Naive B cell (primary cell): Measurements from ENCODE around the gene PMEPA1. TPM values are rescaled to one million over a fixed set of nuclear protein-coding genes. Genes with fewer than 3 reads are reported as not detected.

Source experiments
- ATAC-seq, 2 donors: fragments of 150-1000 bp; cut with Tn5 transposase; 2 replicates each; pipeline ENCODE4 v1.10.0; 2021; ENCODE audit warnings: low read depth in 2 of 2, mild to moderate bottlenecking in 2 of 2, moderate library complexity in 2 of 2
- DNase-seq: peaks from one replicate; pipeline ENCODE4 v3.0.0; 2022
- H3K27ac Mint-ChIP-seq, 6 donors: one replicate each; pipeline ENCODE4 v1.8.0; 2020 to 2022; ENCODE audit warnings: mild to moderate bottlenecking in 6 of 6, mixed read lengths in 6 of 6, moderate library complexity in 5 of 6, inconsistent platforms in 2 of 6
- H3K27me3 Mint-ChIP-seq, 3 donors: one replicate each; pipeline ENCODE4 v1.8.0; 2021 to 2022; ENCODE audit warnings: mixed read lengths in 3 of 3, mild to moderate bottlenecking in 1 of 3
- H3K36me3 Mint-ChIP-seq, 2 donors: one replicate each; pipeline ENCODE4 v1.8.0; 2020 to 2022; ENCODE audit warnings: mixed read lengths in 2 of 2, inconsistent platforms in 1 of 2, mild to moderate bottlenecking in 1 of 2
- H3K4me1 Mint-ChIP-seq, 3 donors: one replicate each; pipeline ENCODE4 v1.8.0; 2020 to 2022; ENCODE audit warnings: mixed read lengths in 3 of 3, inconsistent platforms in 1 of 3, mild to moderate bottlenecking in 1 of 3, moderate library complexity in 1 of 3
- H3K4me3 Mint-ChIP-seq, 8 donors: one replicate each; pipeline ENCODE4 v1.8.0; 2020 to 2022; ENCODE audit warnings: mild to moderate bottlenecking in 8 of 8, mixed read lengths in 8 of 8, moderate library complexity in 8 of 8, inconsistent platforms in 2 of 8
- H3K9me3 Mint-ChIP-seq, 7 donors: one replicate each; pipeline ENCODE4 v1.8.0; 2020 to 2022; ENCODE audit warnings: mixed read lengths in 7 of 7, mild to moderate bottlenecking in 5 of 7, inconsistent platforms in 2 of 7, moderate library complexity in 1 of 7
- polyA plus RNA-seq, 6 donors: library from polyadenylated mRNA; unstranded; fragments of 300-500 nt; fragmentation: Illumina TruSeq; gene quantifications; one replicate each; pipeline ENCODE4 v1.2.3, GENCODE V29; 2021; ENCODE audit warnings: low read depth in 6 of 6

The PMEPA1 gene
- polyA plus RNA-seq, 6 donors from 2014 or later: 7.6 to 18.7 (median 12.5) TPM

- peaks cover 40 to 56% (median 46%) of the 10 kb centered on the region in 3 donors for H3K4me1 Mint-ChIP-seq
- no peaks in the 10 kb centered on the region for H3K27me3 Mint-ChIP-seq
- peak; percentile 22 to 41 for ATAC-seq
- no peak for DNase-seq
- no peaks in the 10 kb centered on the region for H3K9me3 Mint-ChIP-seq
- peak overlapping the region in 2 of 8 donors; percentile 43 to 53 for H3K4me3 Mint-ChIP-seq
- peaks cover 0 to 7% of the 10 kb centered on the region in 2 donors for H3K36me3 Mint-ChIP-seq
- peak overlapping the region; percentile 61 to 92 (median 86) for H3K27ac Mint-ChIP-seq
Measured at GRCh38 chr20:57657535-57658446, 52.0 kb downstream of the PMEPA1 start.

- Mint-ChIP-seq H3K27me3 (no peaks in the 10 kb centered on the region), H3K4me1 (peaks cover 38 to 49% (median 44%) of the 10 kb centered on the region in 3 donors), H3K9me3 (no peaks in the 10 kb centered on the region), H3K36me3 (peaks cover 0 to 7% of the 10 kb centered on the region in 2 donors), H3K4me3 (no peak overlapping the region), H3K27ac (peak overlapping the region in 3 of 6 donors; percentile 5 to 65 (median 61))
- ATAC-seq (no peak), DNase-seq (no peak)
Measured at GRCh38 chr20:57656821-57657534, 52.8 kb downstream of the PMEPA1 start.

- Mint-ChIP-seq H3K9me3 (no peaks in the 10 kb centered on the region), H3K27me3 (no peaks in the 10 kb centered on the region), H3K27ac (peak overlapping the region in 4 of 6 donors; percentile 5 to 65 (median 54)), H3K4me1 (peaks cover 34 to 43% (median 41%) of the 10 kb centered on the region in 3 donors), H3K4me3 (no peak overlapping the region), H3K36me3 (peaks cover 0 to 7% of the 10 kb centered on the region in 2 donors)
- no peak for DNase-seq
- ATAC-seq: no peak
Measured at GRCh38 chr20:57656252-57656820, 53.5 kb downstream of the PMEPA1 start.

GRCh38 chr20:57655809-57656155, 54.0 kb downstream of the PMEPA1 start:
- peak overlapping the region in 5 of 6 donors; percentile 25 to 90 (median 61) for H3K27ac Mint-ChIP-seq
- no peak overlapping the region for H3K4me3 Mint-ChIP-seq
- ATAC-seq (no peak), DNase-seq (no peak)
- H3K27me3 Mint-ChIP-seq: no peaks in the 10 kb centered on the region
- peaks cover under 1 to 9% of the 10 kb centered on the region in 2 donors for H3K36me3 Mint-ChIP-seq
- no peaks in the 10 kb centered on the region for H3K9me3 Mint-ChIP-seq
- peaks cover 32 to 41% (median 39%) of the 10 kb centered on the region in 3 donors for H3K4me1 Mint-ChIP-seq

- Mint-ChIP-seq H3K27me3 (no peaks in the 10 kb centered on the region), H3K27ac (peak overlapping the region in 5 of 6 donors; percentile 61 to 91 (median 79)), H3K4me3 (peak overlapping the region in 2 of 8 donors; percentile 9 to 55), H3K36me3 (peaks cover 6 to 15% of the 10 kb centered on the region in 2 donors), H3K9me3 (no peaks in the 10 kb centered on the region), H3K4me1 (peaks cover 30 to 35% (median 33%) of the 10 kb centered on the region in 3 donors)
- no peak for ATAC-seq
- no peak for DNase-seq
Measured at GRCh38 chr20:57654998-57655808, 54.6 kb downstream of the PMEPA1 start.

GRCh38 chr20:57654363-57654997, 55.3 kb downstream of the PMEPA1 start:
- H3K27ac Mint-ChIP-seq: peak overlapping the region; percentile 61 to 96 (median 88)
- ATAC-seq: peak; percentile 85 to 91

GRCh38 chr20:57653910-57654309, 55.9 kb downstream of the PMEPA1 start:
- no peak for ATAC-seq
- Mint-ChIP-seq H3K9me3 (no peaks in the 10 kb centered on the region), H3K27me3 (no peaks in the 10 kb centered on the region), H3K4me1 (peaks cover 24 to 28% (median 26%) of the 10 kb centered on the region in 3 donors), H3K36me3 (peaks cover 8 to 21% of the 10 kb centered on the region in 2 donors), H3K4me3 (no peak overlapping the region), H3K27ac (peak overlapping the region in 3 of 6 donors; percentile 60 to 88 (median 61))
- no peak for DNase-seq

More at GRCh38 chr20:57654363-57654997, 55.3 kb downstream of the PMEPA1 start:
- H3K27me3 Mint-ChIP-seq: no peaks in the 10 kb centered on the region
- H3K4me1 Mint-ChIP-seq: peaks cover 28 to 33% (median 32%) of the 10 kb centered on the region in 3 donors
- H3K9me3 Mint-ChIP-seq: no peaks in the 10 kb centered on the region
- H3K4me3 Mint-ChIP-seq: no peak overlapping the region
- peak; percentile 68 for DNase-seq
- H3K36me3 Mint-ChIP-seq: peaks cover 8 to 21% of the 10 kb centered on the region in 2 donors

- Mint-ChIP-seq H3K4me1 (peaks cover 21 to 25% (median 23%) of the 10 kb centered on the region in 3 donors), H3K27me3 (no peaks in the 10 kb centered on the region), H3K27ac (peak overlapping the region in 2 of 6 donors; percentile 60 to 61), H3K36me3 (peaks cover 8 to 21% of the 10 kb centered on the region in 2 donors), H3K4me3 (no peak overlapping the region), H3K9me3 (no peaks in the 10 kb centered on the region)
- DNase-seq (no peak), ATAC-seq (no peak)
Measured at GRCh38 chr20:57653546-57653900, 56.3 kb downstream of the PMEPA1 start.

- no peaks in the 10 kb centered on the region for H3K27me3 Mint-ChIP-seq
- peaks cover 8 to 14% of the 10 kb centered on the region in 2 donors for H3K36me3 Mint-ChIP-seq
- no peak overlapping the region for H3K4me3 Mint-ChIP-seq
- no peak overlapping the region for H3K27ac Mint-ChIP-seq
- H3K4me1 Mint-ChIP-seq: peaks cover 15 to 18% (median 16%) of the 10 kb centered on the region in 3 donors
- no peaks in the 10 kb centered on the region for H3K9me3 Mint-ChIP-seq
- DNase-seq: no peak
- no peak for ATAC-seq
Measured at GRCh38 chr20:57652606-57653545, 56.9 kb downstream of the PMEPA1 start.

GRCh38 chr20:57651881-57652605, 57.8 kb downstream of the PMEPA1 start:
- peaks cover 8 to 16% of the 10 kb centered on the region in 2 donors for H3K36me3 Mint-ChIP-seq
- H3K27ac Mint-ChIP-seq: no peak overlapping the region
- no peaks in the 10 kb centered on the region for H3K27me3 Mint-ChIP-seq
- H3K9me3 Mint-ChIP-seq: no peaks in the 10 kb centered on the region
- ATAC-seq (no peak), DNase-seq (no peak)
- H3K4me1 Mint-ChIP-seq: peaks cover 14 to 21% (median 16%) of the 10 kb centered on the region in 3 donors
- H3K4me3 Mint-ChIP-seq: no peak overlapping the region
